ENCODE measurements around the gene CCR5. TPM values are rescaled to one million over a fixed set of nuclear protein-coding genes. Genes with fewer than 3 reads are reported as not detected.

CCR5 gene
- total and polyA plus RNA-seq, 9 of the 15 experiments (the other 6 are each of a cell fraction or from before 2014, with no cell fraction given), result not detected

DNA sequence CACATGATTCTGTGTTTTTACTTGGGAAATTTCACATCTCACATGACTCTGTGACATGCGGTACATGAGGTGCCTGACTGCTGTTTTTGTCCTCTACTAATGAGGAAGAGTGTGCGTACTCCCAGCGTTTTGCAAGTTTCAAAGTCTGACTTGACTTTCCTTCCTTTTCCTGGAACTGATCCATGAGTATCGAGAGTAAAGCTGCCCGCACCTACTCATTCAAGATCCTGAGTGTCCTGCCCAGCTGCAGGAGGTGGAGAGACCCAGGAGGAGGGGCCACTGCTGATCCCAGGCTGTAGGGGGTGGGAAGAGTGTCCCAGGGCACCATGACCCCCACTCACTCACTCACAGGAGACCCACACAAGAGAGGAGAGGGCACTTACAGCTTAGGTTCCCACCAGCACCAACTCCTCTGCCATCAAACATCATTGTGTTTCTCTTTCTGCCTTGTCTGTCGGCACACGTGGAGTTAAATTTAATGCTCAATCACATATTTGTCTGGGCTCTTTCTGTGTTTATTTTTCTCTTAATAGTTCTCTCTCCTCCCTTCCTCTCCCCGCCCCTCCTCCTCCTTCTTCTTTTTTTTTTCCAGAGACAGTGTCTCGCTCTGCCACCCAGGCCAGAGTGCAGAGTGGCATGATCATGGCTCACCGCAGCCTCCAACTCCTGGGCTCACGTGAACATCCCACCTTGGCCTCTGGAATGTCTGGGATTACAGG, 34.7 kb downstream of the CCR5 start (continued):
- TF ChIP-seq, protein P1, sequence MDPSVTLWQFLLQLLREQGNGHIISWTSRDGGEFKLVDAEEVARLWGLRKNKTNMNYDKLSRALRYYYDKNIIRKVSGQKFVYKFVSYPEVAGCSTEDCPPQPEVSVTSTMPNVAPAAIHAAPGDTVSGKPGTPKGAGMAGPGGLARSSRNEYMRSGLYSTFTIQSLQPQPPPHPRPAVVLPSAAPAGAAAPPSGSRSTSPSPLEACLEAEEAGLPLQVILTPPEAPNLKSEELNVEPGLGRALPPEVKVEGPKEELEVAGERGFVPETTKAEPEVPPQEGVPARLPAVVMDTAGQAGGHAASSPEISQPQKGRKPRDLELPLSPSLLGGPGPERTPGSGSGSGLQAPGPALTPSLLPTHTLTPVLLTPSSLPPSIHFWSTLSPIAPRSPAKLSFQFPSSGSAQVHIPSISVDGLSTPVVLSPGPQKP (CRISPR knock-in tag; IDR thresholded peaks at IDR 0.05), result no peak
- TF ChIP-seq MTF1 (CRISPR knock-in tag; IDR thresholded peaks at IDR 0.05; ENCODE audit: borderline replicate concordance) (no peak), RAD21 (CRISPR knock-in tag; conservative IDR thresholded peaks at IDR 0.05 in 1 of 2, IDR thresholded peaks at IDR 0.05 in 1 of 2) (no peak), GATAD2B (IDR thresholded peaks at IDR 0.05; ENCODE audit: borderline replicate concordance) (no peak), ZNF644 (tag; IDR thresholded peaks at IDR 0.05; ENCODE audit: low read depth) (no peak), TARDBP (IDR thresholded peaks at IDR 0.05) (0 out of 2 replicates have a peak, but pooled peaks have one; percentile 49), ADNP (tag; IDR thresholded peaks at IDR 0.05) (no peak), KLF13 (tag; IDR thresholded peaks at IDR 0.05; ENCODE audit: borderline replicate concordance, low read depth) (no peak)
- TF ChIP-seq, protein P2, sequence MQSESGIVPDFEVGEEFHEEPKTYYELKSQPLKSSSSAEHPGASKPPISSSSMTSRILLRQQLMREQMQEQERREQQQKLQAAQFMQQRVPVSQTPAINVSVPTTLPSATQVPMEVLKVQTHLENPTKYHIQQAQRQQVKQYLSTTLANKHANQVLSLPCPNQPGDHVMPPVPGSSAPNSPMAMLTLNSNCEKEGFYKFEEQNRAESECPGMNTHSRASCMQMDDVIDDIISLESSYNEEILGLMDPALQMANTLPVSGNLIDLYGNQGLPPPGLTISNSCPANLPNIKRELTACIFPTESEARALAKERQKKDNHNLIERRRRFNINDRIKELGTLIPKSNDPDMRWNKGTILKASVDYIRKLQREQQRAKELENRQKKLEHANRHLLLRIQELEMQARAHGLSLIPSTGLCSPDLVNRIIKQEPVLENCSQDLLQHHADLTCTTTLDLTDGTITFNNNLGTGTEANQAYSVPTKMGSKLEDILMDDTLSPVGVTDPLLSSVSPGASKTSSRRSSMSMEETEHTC (IDR thresholded peaks at IDR 0.05), result no peak
- TF ChIP-seq, protein P3, sequence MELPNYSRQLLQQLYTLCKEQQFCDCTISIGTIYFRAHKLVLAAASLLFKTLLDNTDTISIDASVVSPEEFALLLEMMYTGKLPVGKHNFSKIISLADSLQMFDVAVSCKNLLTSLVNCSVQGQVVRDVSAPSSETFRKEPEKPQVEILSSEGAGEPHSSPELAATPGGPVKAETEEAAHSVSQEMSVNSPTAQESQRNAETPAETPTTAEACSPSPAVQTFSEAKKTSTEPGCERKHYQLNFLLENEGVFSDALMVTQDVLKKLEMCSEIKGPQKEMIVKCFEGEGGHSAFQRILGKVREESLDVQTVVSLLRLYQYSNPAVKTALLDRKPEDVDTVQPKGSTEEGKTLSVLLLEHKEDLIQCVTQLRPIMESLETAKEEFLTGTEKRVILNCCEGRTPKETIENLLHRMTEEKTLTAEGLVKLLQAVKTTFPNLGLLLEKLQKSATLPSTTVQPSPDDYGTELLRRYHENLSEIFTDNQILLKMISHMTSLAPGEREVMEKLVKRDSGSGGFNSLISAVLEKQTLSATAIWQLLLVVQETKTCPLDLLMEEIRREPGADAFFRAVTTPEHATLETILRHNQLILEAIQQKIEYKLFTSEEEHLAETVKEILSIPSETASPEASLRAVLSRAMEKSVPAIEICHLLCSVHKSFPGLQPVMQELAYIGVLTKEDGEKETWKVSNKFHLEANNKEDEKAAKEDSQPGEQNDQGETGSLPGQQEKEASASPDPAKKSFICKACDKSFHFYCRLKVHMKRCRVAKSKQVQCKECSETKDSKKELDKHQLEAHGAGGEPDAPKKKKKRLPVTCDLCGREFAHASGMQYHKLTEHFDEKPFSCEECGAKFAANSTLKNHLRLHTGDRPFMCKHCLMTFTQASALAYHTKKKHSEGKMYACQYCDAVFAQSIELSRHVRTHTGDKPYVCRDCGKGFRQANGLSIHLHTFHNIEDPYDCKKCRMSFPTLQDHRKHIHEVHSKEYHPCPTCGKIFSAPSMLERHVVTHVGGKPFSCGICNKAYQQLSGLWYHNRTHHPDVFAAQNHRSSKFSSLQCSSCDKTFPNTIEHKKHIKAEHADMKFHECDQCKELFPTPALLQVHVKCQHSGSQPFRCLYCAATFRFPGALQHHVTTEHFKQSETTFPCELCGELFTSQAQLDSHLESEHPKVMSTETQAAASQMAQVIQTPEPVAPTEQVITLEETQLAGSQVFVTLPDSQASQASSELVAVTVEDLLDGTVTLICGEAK (IDR thresholded peaks at IDR 0.05), result 0 out of 2 replicates have a peak, but pooled peaks have one; percentile 20
- TF ChIP-seq, protein P3 (CRISPR knock-in tag; IDR thresholded peaks at IDR 0.05), result no peak
- TF ChIP-seq, protein P4, sequence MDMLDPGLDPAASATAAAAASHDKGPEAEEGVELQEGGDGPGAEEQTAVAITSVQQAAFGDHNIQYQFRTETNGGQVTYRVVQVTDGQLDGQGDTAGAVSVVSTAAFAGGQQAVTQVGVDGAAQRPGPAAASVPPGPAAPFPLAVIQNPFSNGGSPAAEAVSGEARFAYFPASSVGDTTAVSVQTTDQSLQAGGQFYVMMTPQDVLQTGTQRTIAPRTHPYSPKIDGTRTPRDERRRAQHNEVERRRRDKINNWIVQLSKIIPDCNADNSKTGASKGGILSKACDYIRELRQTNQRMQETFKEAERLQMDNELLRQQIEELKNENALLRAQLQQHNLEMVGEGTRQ (CRISPR knock-in tag; IDR thresholded peaks at IDR 0.05), result no peak

Measured in K562 (cell line).